Endothelial cell of umbilical vein (primary cell): ENCODE measurements around the gene SART3.

ENCODE experiments used
- CTCF ChIP-seq, 2 donors: IDR thresholded peaks; 1 replicate in 1 of 2; 2 replicates in 1 of 2; pipeline ENCODE4 v1.5.1; 2011; ENCODE audit warnings: low read length in 2 of 2, mild to moderate bottlenecking in 2 of 2, moderate library complexity in 2 of 2, control low read depth in 1 of 2, inconsistent platforms in 1 of 2, low read depth in 1 of 2; ENCODE audit not compliant: insufficient read depth in 1 of 2; ENCODE audit errors: extremely low read depth in 1 of 2
- FOS ChIP-seq: IDR thresholded peaks from 2 replicates; pipeline ENCODE4 v1.6.1; 2011; ENCODE audit warnings: mild to moderate bottlenecking, low read length, moderate library complexity, borderline replicate concordance; ENCODE audit not compliant: insufficient read depth
- JUN ChIP-seq: IDR thresholded peaks from 2 replicates; pipeline ENCODE4 v1.6.1; 2011; ENCODE audit warnings: borderline replicate concordance, low read depth; ENCODE audit not compliant: insufficient read length, insufficient read depth
- MAX ChIP-seq: IDR thresholded peaks from 2 replicates; pipeline ENCODE4 v1.6.1; 2011; ENCODE audit not compliant: insufficient read depth, insufficient read length
- POLR2A ChIP-seq: IDR thresholded peaks from 2 replicates; pipeline ENCODE4 v1.6.1; 2012; ENCODE audit warnings: low read depth, mild to moderate bottlenecking, control low read depth, low read length
- POLR2AphosphoS5 ChIP-seq: IDR thresholded peaks from 2 replicates; pipeline ENCODE4 v1.6.1; 2012; ENCODE audit warnings: low read depth, mild to moderate bottlenecking, control low read depth, low read length, moderate library complexity; ENCODE audit not compliant: insufficient read depth

GRCh38 chr12:108578264-108578663, 17.3 kb upstream of the SART3 start:
- no peak for TF ChIP-seq FOS
- no peak for TF ChIP-seq POLR2A
- TF ChIP-seq POLR2AphosphoS5 = no peak
- TF ChIP-seq CTCF (IDR thresholded peaks at IDR 0.05; ENCODE audit: extremely low read depth in 1 of 2, insufficient read depth in 1 of 2, low read depth in 1 of 2, low read length in 2 of 2) = no peak
- TF ChIP-seq MAX = no peak
- TF ChIP-seq JUN = no peak
